Fibroblast of villous mesenchyme (primary cell): ENCODE results near the gene RAB2B. TPM values are rescaled to one million over a fixed set of nuclear protein-coding genes. Genes with fewer than 3 reads are reported as not detected.
A peak's percentile ranks its signal among the peaks of the same experiment; 100 is the strongest.
"Not testable (repeated sequence)": the region's sequence is repeated elsewhere in the genome, so short reads cannot be mapped to it uniquely, and the experiment has no call there.

Source experiments
- DNase-seq: peaks from one replicate; pipeline ENCODE4 v3.0.0-alpha.2; 2010; ENCODE audit warnings: low read depth
- H3K4me3 ChIP-seq: 2 replicates; pipeline ENCODE4 v1.5.1; 2011; ENCODE audit warnings: low read depth, mild to moderate bottlenecking, low read length
- CTCF ChIP-seq: IDR thresholded peaks from 2 replicates; pipeline ENCODE4 v1.5.1; 2012; ENCODE audit warnings: low read depth, mild to moderate bottlenecking, low read length; ENCODE audit not compliant: insufficient read depth
- total RNA-seq: library from RNA; depleted of rRNA; stranded (reverse); fragments of >200 nt; gene quantifications from 2 replicates; pipeline ENCODE4 v1.2.3, GENCODE V29; 2012

Gene RAB2B
- total RNA-seq, 1 donor: 41.0 TPM

GRCh38 chr14:21454843-21455544 lies 21.8 kb downstream of the RAB2B start:
- DNase-seq: peak; percentile 17

GRCh38 chr14:21449899-21450216 lies 26.9 kb downstream of the RAB2B start:
- TF ChIP-seq CTCF: no peak
- H3K4me3 ChIP-seq: no peak overlapping the region
- DNase-seq: no peak

More at GRCh38 chr14:21454843-21455544, 21.8 kb downstream of the RAB2B start:
- H3K4me3 ChIP-seq: peak overlapping the region; percentile 96
- no peak for TF ChIP-seq CTCF

- not testable (repeated sequence) for H3K4me3 ChIP-seq, DNase-seq
Observed at GRCh38 chr14:21442657-21443056, 34.1 kb downstream of the RAB2B start.

GRCh38 chr14:21440859-21441258 lies 35.9 kb downstream of the RAB2B start:
- DNase-seq: no peak
- no peak for TF ChIP-seq CTCF
- H3K4me3 ChIP-seq: no peak overlapping the region

GRCh38 chr14:21437063-21437901 lies 39.5 kb downstream of the RAB2B start:
- peak; percentile 99 for DNase-seq
- peak overlapping the region; percentile 93 for H3K4me3 ChIP-seq
- no peak for TF ChIP-seq CTCF

- DNase-seq: no peak
- TF ChIP-seq CTCF: no peak
- H3K4me3 ChIP-seq: peak overlapping the region; percentile 93
Observed at GRCh38 chr14:21436567-21437062, 40.1 kb downstream of the RAB2B start.

GRCh38 chr14:21431126-21431525 lies 45.6 kb downstream of the RAB2B start:
- no peak for TF ChIP-seq CTCF
- H3K4me3 ChIP-seq: no peak overlapping the region
- DNase-seq: no peak
